Right lobe of liver (tissue), 4 donors: ENCODE data around the gene NR3C2.

Experiments used
- POLR2A ChIP-seq: fragments of 450-650 bp; IDR thresholded peaks from one replicate; pipeline ENCODE4 v1.6.1; 2017; ENCODE audit warnings: antibody characterized with exemption, mild to moderate bottlenecking
- TF ChIP-seq, protein P1 (sequence below), 4 donors: fragments of 200-600 bp in 3 of 4; fragments of 450-650 bp in 1 of 4; IDR thresholded peaks; one replicate each; pipeline versions ENCODE4 v1.5.1 to v1.8.0; 2016 to 2022; ENCODE audit warnings: antibody characterized with exemption in 4 of 4, mild to moderate bottlenecking in 2 of 4
- donor health status: DM: no; HTN: no; CAD: no.
- donor health status: DM: no; HTN: no; CAD: no.
- donor health status: DM: no; HTN: yes; CAD: no.

DNA sequence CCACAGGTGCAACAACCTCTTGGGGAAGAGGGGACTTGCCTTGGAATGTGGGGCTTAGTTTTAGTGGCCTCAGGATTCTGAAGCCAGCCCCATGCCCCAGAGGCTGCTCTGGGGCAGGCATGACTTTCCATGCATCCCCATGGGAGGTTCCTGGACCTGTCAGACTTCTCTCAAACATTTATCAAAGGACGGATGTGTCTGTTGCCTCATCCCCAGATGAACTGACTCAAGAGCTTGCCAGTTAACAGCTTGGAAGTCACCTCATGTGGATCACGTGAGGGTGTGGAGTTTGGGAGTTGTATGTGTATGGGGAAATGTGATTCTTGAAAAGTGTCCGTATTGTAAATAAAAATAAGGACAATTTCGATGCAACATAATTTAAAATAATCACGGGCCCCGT, 368.9 kb downstream of the NR3C2 start:
- no peak for TF ChIP-seq POLR2A
- TF ChIP-seq, protein P1, sequence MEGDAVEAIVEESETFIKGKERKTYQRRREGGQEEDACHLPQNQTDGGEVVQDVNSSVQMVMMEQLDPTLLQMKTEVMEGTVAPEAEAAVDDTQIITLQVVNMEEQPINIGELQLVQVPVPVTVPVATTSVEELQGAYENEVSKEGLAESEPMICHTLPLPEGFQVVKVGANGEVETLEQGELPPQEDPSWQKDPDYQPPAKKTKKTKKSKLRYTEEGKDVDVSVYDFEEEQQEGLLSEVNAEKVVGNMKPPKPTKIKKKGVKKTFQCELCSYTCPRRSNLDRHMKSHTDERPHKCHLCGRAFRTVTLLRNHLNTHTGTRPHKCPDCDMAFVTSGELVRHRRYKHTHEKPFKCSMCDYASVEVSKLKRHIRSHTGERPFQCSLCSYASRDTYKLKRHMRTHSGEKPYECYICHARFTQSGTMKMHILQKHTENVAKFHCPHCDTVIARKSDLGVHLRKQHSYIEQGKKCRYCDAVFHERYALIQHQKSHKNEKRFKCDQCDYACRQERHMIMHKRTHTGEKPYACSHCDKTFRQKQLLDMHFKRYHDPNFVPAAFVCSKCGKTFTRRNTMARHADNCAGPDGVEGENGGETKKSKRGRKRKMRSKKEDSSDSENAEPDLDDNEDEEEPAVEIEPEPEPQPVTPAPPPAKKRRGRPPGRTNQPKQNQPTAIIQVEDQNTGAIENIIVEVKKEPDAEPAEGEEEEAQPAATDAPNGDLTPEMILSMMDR (IDR thresholded peaks at IDR 0.05) = no peak
